ENCODE measurements around the gene CSN1S1.

GRCh38 chr4:69994782-69995181 is 63.9 kb downstream of the CSN1S1 start:
- TF ChIP-seq CTCF (IDR thresholded peaks at IDR 0.05; ENCODE audit: low read depth, low read length) (no peak), POLR2A (IDR thresholded peaks at IDR 0.05; ENCODE audit: extremely low read depth, insufficient read length) (no peak), MAX (IDR thresholded peaks at IDR 0.05; ENCODE audit: low read depth, low read length) (no peak), MYC (IDR thresholded peaks at IDR 0.05; ENCODE audit: low read depth, low read length) (no peak)
